ENCODE data around the gene KITLG.

DNA sequence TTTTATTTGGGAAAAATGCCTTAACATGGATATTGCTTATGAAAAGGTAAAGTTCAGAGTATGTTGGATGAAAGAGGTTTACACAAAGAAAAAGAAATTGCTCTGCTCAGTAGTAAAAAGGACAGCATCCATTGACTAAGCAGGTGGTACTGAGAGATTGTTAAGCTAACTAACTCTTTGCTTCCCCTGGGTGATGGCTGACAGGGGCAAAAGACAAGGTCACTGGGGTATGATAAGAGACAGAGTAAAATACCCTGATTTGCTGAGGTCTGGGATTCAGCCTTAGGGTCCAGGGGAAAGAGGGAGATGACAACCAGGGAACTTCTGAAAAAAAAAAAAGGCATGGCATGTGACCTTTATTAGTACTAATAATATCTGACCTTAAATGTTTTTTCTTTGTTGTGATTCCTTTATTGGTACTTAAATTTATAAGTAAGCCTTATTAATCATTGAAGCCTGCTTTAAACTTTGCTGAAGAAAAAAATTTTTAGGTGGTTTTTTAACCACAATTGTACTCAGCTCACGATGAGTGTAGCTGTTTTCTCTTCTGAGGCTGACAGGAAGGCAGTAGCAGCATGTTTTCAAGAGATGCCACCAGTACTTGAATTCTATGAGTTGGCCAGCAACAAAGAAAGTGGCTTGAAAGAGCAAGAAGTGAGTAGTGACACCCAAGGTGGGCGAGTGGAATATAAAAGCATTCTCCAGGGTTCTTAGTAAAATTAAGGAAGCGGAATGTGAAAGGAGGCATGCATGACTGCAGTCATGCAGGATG is 43.7 kb upstream of the KITLG start:
- TF ChIP-seq, protein P1, sequence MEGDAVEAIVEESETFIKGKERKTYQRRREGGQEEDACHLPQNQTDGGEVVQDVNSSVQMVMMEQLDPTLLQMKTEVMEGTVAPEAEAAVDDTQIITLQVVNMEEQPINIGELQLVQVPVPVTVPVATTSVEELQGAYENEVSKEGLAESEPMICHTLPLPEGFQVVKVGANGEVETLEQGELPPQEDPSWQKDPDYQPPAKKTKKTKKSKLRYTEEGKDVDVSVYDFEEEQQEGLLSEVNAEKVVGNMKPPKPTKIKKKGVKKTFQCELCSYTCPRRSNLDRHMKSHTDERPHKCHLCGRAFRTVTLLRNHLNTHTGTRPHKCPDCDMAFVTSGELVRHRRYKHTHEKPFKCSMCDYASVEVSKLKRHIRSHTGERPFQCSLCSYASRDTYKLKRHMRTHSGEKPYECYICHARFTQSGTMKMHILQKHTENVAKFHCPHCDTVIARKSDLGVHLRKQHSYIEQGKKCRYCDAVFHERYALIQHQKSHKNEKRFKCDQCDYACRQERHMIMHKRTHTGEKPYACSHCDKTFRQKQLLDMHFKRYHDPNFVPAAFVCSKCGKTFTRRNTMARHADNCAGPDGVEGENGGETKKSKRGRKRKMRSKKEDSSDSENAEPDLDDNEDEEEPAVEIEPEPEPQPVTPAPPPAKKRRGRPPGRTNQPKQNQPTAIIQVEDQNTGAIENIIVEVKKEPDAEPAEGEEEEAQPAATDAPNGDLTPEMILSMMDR (IDR thresholded peaks at IDR 0.05): no peak
- no peak for TF ChIP-seq POLR2A (IDR thresholded peaks at IDR 0.05)
